Posterior cingulate gyrus (tissue), 11 donors: ENCODE measurements around the gene ZNF777.
"Not testable (repeated sequence)": the region's sequence is repeated elsewhere in the genome, so short reads cannot be mapped to it uniquely, and the experiment has no call there.

ENCODE experiments used
- DNase-seq, 10 donors: peaks; one replicate each; pipeline versions ENCODE4 v3.0.0 to v3.0.0-alpha.2; 2020 to 2021; ENCODE audit warnings: mixed read lengths in 3 of 10
- intact Hi-C: fragments of 100-400 bp; cut with DNase I; formaldehyde crosslinking; loops from one replicate; pipeline ENCODE4 v1.15.1; 2023

The ZNF777 gene

GRCh38 chr7:149456506-149457421, 4.1 kb downstream of the ZNF777 start:
- intact Hi-C loops, result no loop called here
- no peak for DNase-seq

DNA sequence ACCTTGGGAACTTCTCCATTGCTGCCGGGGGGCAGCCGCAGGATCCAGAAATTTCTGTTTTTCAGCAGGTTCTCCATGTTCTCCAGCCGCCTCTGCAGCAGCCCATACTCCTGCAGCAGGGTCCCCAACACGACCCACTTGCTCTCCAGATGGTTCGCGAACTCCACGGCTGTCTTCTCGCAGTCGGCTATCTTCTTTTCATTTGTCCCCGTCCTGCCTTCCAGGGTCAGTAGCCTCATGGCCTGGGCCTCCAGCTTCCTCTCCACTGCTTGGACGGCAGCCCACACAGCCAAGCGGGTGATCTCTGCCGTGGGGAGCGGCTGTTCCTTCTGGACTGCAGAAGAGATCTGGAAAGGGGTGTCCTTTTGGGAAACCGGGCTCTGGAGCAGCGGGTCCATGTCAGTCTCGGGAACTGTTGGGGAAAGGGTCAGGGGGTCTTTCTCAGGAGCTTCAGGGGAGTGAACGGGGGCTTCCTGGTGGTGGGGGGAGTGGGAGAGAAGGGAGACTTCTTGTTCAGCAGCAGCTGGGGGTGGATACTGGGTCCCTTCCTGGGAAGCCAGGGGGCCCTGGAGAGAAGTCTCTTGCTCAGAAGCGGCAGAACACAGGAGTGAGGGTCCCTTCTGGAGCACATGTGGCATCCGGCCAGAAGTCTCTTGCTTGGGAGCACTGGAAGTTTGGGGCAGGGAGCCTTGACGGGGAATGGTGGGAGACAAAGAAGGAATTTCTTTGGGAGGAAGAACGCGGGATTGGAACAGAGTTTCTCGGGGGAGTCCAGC, 5.5 kb downstream of the ZNF777 start:
- intact Hi-C loops, result no loop called here
- peak in 1 of 10 donors; percentile 47 for DNase-seq

GRCh38 chr7:149454750-149455149, 6.1 kb downstream of the ZNF777 start:
- DNase-seq, result no peak
- intact Hi-C loops, result no loop called here

DNA sequence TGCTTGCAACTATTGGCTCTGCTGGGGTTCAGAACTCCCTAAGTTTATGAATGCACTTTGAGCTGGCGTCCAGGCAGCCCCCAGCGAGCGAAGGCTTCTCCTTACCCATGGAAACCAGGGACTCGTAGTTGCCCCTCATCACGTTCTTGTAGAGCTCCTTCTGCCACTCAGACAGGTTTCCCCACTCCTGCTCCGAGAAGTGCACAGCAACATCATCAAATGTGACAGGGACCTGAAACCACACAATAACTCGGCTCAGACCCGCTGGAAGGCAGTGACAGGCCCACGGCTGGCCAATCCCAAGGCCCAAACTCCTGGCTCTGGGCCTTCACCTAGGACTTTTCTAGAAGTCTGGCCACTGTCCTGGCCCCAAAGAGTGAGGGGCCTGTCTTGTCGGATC, 6.9 kb downstream of the ZNF777 start:
- no peak for DNase-seq
- intact Hi-C loops, result no loop called here

GRCh38 chr7:149450821-149451220, 10.0 kb downstream of the ZNF777 start:
- no peak for DNase-seq

GRCh38 chr7:149449897-149450296, 11.0 kb downstream of the ZNF777 start:
- no peak for DNase-seq

More at GRCh38 chr7:149450821-149451220, 10.0 kb downstream of the ZNF777 start:
- intact Hi-C loops, result no loop called here

DNA sequence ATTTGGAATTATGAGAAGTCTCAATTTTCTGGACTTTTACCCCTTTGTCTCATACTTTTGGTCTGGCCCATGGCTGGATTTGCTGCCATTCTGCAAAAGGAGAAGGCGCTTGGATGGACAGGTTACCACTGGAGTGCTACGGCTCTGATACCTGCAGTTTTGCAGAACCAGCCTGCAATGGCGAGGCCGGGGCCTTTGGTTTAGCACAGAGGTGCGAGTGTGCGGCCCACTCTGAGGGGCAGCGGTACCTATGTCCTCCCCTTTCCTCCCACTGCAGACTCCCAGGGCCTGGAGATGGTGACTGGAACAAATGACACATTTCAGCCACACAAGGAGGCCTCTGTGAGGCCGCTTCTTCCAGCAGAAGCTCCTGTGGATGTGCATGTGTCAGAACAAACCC, 11.9 kb downstream of the ZNF777 start:
- no peak for DNase-seq
- intact Hi-C loops, result no loop called here

More at GRCh38 chr7:149449897-149450296, 11.0 kb downstream of the ZNF777 start:
- intact Hi-C loops, result no loop called here

DNA sequence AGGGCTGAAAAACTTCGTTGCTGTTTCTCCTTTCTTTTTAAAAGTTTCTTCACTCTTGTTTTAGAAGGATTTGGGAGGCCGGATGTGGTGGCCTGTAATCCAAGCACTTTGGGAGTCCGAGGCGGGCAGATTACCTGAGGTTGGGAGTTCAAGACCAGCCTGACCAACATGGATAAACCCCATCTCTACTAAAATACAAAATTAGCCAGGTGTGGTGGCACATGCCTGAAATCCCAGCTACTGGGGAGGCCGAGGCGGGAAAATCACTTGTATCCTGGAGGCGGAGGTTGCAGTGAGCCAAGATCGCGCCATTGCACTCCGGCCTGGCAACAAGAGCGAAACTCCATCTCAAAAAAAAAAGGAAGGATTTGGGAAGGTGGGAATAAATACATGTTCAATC, 14.8 kb downstream of the ZNF777 start:
- DNase-seq, intact Hi-C loops: not testable (repeated sequence)

DNA sequence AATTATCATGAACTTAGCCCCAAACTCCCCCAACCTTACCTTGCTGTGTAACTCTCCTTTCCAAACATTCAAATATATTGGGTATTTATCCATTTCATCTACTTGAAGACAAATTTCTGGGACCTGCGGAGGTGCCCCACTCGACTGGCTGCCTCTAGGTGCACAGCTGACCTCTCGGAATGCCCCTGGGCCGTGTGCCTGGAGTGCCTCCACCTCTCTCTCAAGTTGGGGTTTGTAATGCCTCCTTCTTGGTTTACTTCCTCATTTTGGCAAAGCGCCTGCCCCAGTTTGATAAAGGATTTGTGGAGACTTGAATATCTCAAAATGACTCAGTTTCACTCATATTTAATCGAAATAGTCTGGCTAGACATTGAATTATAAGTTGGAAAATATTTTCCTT, 16.6 kb downstream of the ZNF777 start:
- DNase-seq, result no peak
- intact Hi-C loops, result no loop called here

DNA sequence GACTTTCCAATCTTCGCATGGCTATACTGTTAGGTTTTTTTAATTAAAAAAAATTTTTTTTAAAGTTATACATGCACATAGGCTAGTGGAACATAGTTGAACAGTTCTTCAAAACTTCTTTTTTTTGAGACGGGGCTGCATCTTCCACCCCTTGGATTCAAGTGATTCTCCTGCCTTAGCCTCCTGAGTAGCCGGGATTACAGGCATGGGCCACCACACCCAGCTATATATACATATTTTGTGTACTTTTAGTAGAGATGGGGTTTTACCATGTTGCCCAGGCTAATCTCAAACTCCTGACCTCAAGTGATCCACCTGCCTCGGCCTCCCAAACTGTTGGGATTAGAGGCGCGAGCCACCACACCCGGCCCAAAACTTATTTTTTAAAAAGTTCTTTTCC, 17.3 kb downstream of the ZNF777 start:
- intact Hi-C loops, result no loop called here
- no peak for DNase-seq

GRCh38 chr7:149442924-149443323, 17.9 kb downstream of the ZNF777 start:
- intact Hi-C loops, result no loop called here
- no peak for DNase-seq

DNA sequence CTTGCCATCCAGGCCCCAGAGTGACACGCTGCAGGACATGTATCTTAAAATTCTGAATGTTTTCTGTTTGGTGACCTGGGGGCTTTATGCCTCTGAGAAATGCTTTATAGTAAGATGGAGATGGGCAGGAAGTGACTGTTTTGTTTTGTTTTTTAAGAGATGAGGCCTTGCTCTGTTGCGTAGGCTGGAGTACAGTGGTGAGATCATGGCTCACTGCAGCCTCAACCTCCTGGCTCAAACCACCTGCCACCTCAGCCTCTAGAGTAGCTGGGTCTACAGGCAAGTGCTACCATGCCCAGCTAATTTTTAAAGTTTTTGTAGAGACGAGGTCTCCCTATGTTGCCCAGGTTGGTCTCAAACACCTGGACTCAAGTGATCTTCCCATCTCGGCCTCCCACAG, 20.6 kb downstream of the ZNF777 start:
- intact Hi-C loops, result no loop called here

DNA sequence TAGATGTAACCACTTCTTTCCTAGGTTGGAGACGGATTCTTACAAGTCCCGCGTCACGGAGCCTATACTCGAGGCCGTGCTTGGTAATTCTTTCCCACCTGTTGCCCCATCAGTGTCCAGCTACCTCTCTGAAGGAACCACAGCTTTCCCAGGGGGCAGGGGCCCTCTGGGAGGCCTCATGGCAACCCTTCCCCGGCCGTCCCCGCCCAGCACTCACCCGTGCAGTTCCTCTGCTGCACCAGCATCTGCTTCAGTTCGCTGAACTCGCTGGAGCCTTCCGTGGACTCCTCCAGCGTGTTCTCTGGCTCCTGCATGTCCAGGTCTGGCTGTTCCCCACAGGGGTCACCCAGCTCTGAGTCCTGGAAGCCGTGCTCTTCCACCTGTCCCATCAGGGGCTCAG, 24.5 kb downstream of the ZNF777 start:
- DNase-seq, result no peak
- intact Hi-C loops, result no loop called here

More for the DNA sequence above, 20.6 kb downstream of the ZNF777 start:
- DNase-seq, result no peak

DNA sequence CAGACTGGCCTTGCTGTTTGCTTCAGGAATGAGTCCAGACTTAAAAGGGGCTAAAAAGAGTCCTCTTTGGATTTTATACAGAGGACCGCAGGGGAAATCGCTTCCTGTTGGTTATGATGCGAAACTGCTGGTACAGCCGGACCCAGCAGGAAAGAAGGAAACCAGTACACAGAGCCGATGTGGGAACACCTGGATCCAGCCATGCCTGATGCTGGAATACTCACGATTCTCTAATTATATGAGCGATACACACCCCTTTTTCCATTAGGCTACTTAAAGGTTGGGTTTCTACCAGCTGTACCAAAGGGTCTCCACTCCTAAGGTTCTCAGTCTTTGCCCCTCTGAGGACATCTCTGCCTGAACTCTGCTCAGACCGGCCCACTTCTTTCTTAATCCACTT, 27.7 kb downstream of the ZNF777 start:
- intact Hi-C loops, result no loop called here
- DNase-seq, result no peak

DNA sequence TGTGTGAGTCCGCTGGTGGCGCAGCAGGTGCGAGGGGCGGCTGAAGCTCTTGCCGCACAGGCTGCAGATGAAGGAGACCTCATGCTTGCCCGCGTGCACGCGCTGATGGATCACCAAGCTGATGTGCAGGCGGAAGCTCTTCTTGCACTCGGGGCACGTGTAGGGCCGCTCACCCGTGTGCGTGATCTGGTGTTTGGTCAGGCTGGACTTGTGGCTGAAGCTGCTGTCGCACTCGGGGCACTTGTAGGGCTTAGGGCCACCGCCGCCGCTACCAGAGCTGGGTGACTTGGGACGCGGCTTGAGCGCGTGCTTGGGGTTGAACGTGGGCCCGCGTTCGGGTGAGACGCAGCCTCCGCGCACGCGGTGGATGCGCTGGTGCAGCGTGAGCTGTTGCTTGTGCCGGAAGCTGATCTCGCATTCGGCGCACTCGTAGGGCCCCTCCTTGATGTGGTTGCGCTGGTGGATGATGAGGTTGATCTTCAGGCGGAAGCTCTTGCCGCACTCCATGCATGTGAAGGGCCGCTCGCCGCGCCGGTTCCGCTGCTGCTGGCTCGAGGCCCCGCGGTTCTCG, 28.7 kb downstream of the ZNF777 start:
- no peak for DNase-seq
- intact Hi-C loops, result no loop called here

- no peak for DNase-seq
- intact Hi-C loops, result no loop called here
Observed at GRCh38 chr7:149431486-149432120, 29.3 kb downstream of the ZNF777 start.

- intact Hi-C loops, result no loop called here
- DNase-seq, result no peak
Observed at GRCh38 chr7:149430192-149430591, 30.7 kb downstream of the ZNF777 start.

- intact Hi-C loops, result loop anchor here (10.0 kb wide), 1 partner anchor 197 kb away; no protein-coding TSS in a partner anchor
Observed at GRCh38 chr7:149427893-149428292, 33.0 kb downstream of the ZNF777 start.

GRCh38 chr7:149427096-149427680, 33.7 kb downstream of the ZNF777 start:
- intact Hi-C loops, result loop anchor here (10.0 kb wide), 1 partner anchor 198 kb away; no protein-coding TSS in a partner anchor
- DNase-seq, result no peak

More at GRCh38 chr7:149427893-149428292, 33.0 kb downstream of the ZNF777 start:
- DNase-seq, result no peak
